T47D (cell line): ENCODE data around the gene RTF1.
"Not testable (repeated sequence)": the region's sequence is repeated elsewhere in the genome, so short reads cannot be mapped to it uniquely, and the experiment has no call there.

Experiments used
- DNase-seq, 2 experiments: peaks; one replicate each; pipeline versions ENCODE4 v3.0.0 to v3.0.0-alpha.2; 2011 to 2012; ENCODE audit warnings: low read depth in 1 of 2, low spot score in 1 of 2
- JUND ChIP-seq: IDR thresholded peaks from 2 replicates; pipeline ENCODE4 v1.6.1; 2012; ENCODE audit warnings: low read depth
- in situ Hi-C: cut with HindIII; loops from 2 replicates; pipeline ENCODE4 v1.10.0; 2016; ENCODE audit warnings: low sequenced_read_pairs, low pct_unique_long_range_greater_than_20kb

RTF1 gene

GRCh38 chr15:41416742-41417417, at the start of gene RTF1:
TSS of gene RTF1 (plus strand) at chr15:41417095. CDS start at chr15:41417116, 21 bp downstream.
- in situ Hi-C loops: no loop called here
- DNase-seq: peak; percentile 80 to 93
- TF ChIP-seq JUND: no peak

GRCh38 chr15:41367418-41367817, 49.5 kb upstream of the RTF1 start:
- no peak for TF ChIP-seq JUND
- in situ Hi-C loops: no loop called here
- no peak for DNase-seq

- in situ Hi-C loops: no loop called here
- no peak for DNase-seq
- TF ChIP-seq JUND: no peak
Observed at GRCh38 chr15:41377978-41378377, 38.9 kb upstream of the RTF1 start.

- DNase-seq, in situ Hi-C loops: not testable (repeated sequence)
Observed at GRCh38 chr15:41383974-41384749, 32.7 kb upstream of the RTF1 start.

- no peak for DNase-seq
- TF ChIP-seq JUND: no peak
- in situ Hi-C loops: no loop called here
Observed at GRCh38 chr15:41387646-41388045, 29.2 kb upstream of the RTF1 start.

GRCh38 chr15:41392659-41393058, 24.2 kb upstream of the RTF1 start:
- in situ Hi-C loops: no loop called here
- no peak for DNase-seq

GRCh38 chr15:41394924-41395323, 22.0 kb upstream of the RTF1 start:
- no peak for TF ChIP-seq JUND
- in situ Hi-C loops: no loop called here
- no peak for DNase-seq

More at GRCh38 chr15:41392659-41393058, 24.2 kb upstream of the RTF1 start:
- no peak for TF ChIP-seq JUND

- in situ Hi-C loops: no loop called here
- DNase-seq: no peak
- no peak for TF ChIP-seq JUND
Observed at GRCh38 chr15:41396111-41396510, 20.8 kb upstream of the RTF1 start.

- DNase-seq: peak in 1 of 2 experiments; percentile 16
- in situ Hi-C loops: no loop called here
- TF ChIP-seq JUND: no peak
Observed at GRCh38 chr15:41401904-41402267, 15.0 kb upstream of the RTF1 start.

- DNase-seq: no peak
- no peak for TF ChIP-seq JUND
- in situ Hi-C loops: no loop called here
Observed at GRCh38 chr15:41407341-41407740, 9.6 kb upstream of the RTF1 start.

GRCh38 chr15:41408234-41408641, 8.7 kb upstream of the RTF1 start:
- TF ChIP-seq JUND: no peak
- peak in 1 of 2 experiments; percentile 50 for DNase-seq
- in situ Hi-C loops: no loop called here

- DNase-seq: no peak
- TF ChIP-seq JUND: no peak
- in situ Hi-C loops: no loop called here
Observed at GRCh38 chr15:41411031-41411430, 5.9 kb upstream of the RTF1 start.

- no peak for DNase-seq
- in situ Hi-C loops: no loop called here
- no peak for TF ChIP-seq JUND
Observed at GRCh38 chr15:41411441-41411840, 5.5 kb upstream of the RTF1 start.

GRCh38 chr15:41416128-41416741, 660 bp upstream of the RTF1 start:
- TF ChIP-seq JUND: no peak
- in situ Hi-C loops: no loop called here
- no peak for DNase-seq
